HCT116 (cell line): ENCODE results near the gene SPATA6. TPM values are rescaled to one million over a fixed set of nuclear protein-coding genes. Genes with fewer than 3 reads are reported as not detected.

Experiments
- ATAC-seq: fragments of 200-7000 bp; cut with Tn5 transposase; 2 replicates; pipeline ENCODE4 v1.9.1; 2020; ENCODE audit warnings: mild to moderate bottlenecking, moderate library complexity
- BruUV-seq: library from RNA; stranded (reverse); fragments of 400-500 nt; replicated peaks from 2 replicates; lab custom pipeline; 2021; lab: Mats Ljungman, UMichigan
- CTCF ChIA-PET: fragments of 300-600 bp; sonication (Branson Sonifier 250); formaldehyde crosslinking; loops from one replicate; lab custom pipeline; 2021; ENCODE audit warnings: antibody characterized with exemption; lab: Charles Lee
- POLR2A ChIA-PET: fragments of 300-600, 350-600 bp; sonication (Branson Sonifier 250); formaldehyde crosslinking; loops from one replicate; lab custom pipeline; 2021; ENCODE audit warnings: antibody characterized with exemption; lab: Charles Lee
- RAD21 ChIA-PET, 2 experiments: fragments of 300-600 bp; sonication (Branson Sonifier 250); formaldehyde crosslinking; loops; one replicate each; lab custom pipeline; 2023; ENCODE audit warnings: low total read pairs in 2 of 2; ENCODE audit not compliant: uncharacterized antibody in 2 of 2, unreplicated experiment in 2 of 2, low non-redundant PET in 1 of 2; lab: Charles Lee
- DNase-seq: peaks from one replicate; pipeline ENCODE4 v3.0.0-alpha.2; 2010; ENCODE audit warnings: low read depth, low spot score
- H2AFZ ChIP-seq: fragments of 200-600 bp; shearing (Covaris generic), sonication (generic); 2 replicates; pipeline ENCODE4 v1.6.1; 2017; ENCODE audit warnings: low read depth, mixed run types, mixed read lengths, antibody characterized with exemption, low read length; ENCODE audit not compliant: poor library complexity, severe bottlenecking
- H3K27ac ChIP-seq: 2 replicates; pipeline ENCODE4 v1.5.1; 2012; ENCODE audit warnings: low read depth, low read length
- H3K27me3 ChIP-seq: fragments of 200-600 bp; sonication (generic); 2 replicates; pipeline ENCODE4 v1.6.1; 2016; ENCODE audit warnings: mixed run types, low read length, mixed read lengths; ENCODE audit not compliant: insufficient read depth
- H3K36me3 ChIP-seq, 2 experiments: fragments of 200-500 bp in 1 of 2; fragments of 200-600 bp in 1 of 2; sonication (Bioruptor generic) in 1 of 2; sonication (generic) in 1 of 2; 2 replicates each; pipeline versions ENCODE4 v1.5.1 to v1.6.1; 2014 to 2016; ENCODE audit warnings: low read length in 2 of 2, inconsistent platforms in 1 of 2, mixed read lengths in 1 of 2, mixed run types in 1 of 2; ENCODE audit not compliant: insufficient read depth in 2 of 2, control insufficient read depth in 1 of 2
- H3K4me1 ChIP-seq, 2 experiments: fragments of 200-600 bp in 1 of 2; sonication (generic) in 1 of 2; 2 replicates each; pipeline versions ENCODE4 v1.5.1 to v1.6.1; 2012 to 2017; ENCODE audit warnings: low read length in 2 of 2, inconsistent platforms in 1 of 2, mild to moderate bottlenecking in 1 of 2, mixed read lengths in 1 of 2, mixed run types in 1 of 2, moderate library complexity in 1 of 2; ENCODE audit not compliant: insufficient read depth in 2 of 2, control insufficient read depth in 1 of 2
- H3K4me2 ChIP-seq: fragments of 200-600 bp; sonication (generic); 2 replicates; pipeline ENCODE4 v1.6.1; 2017; ENCODE audit warnings: mixed run types, low read length, mixed read lengths
- H3K4me3 ChIP-seq, 2 experiments: fragments of 200-600 bp in 1 of 2; sonication (generic) in 1 of 2; replicated peaks in 1 of 2; 2 replicates each; pipeline ENCODE4 v1.5.1; 2011 to 2016; ENCODE audit warnings: low read length in 2 of 2, control low read depth in 1 of 2, low read depth in 1 of 2, mild to moderate bottlenecking in 1 of 2, mixed read lengths in 1 of 2, mixed run types in 1 of 2
- H3K79me2 ChIP-seq: fragments of 200-600 bp; sonication (generic); 2 replicates; pipeline ENCODE4 v1.6.1; 2017; ENCODE audit warnings: mild to moderate bottlenecking, mixed run types, low read length, moderate library complexity, mixed read lengths; ENCODE audit not compliant: insufficient read depth
- H3K9ac ChIP-seq: fragments of 200-600 bp; sonication (generic); 2 replicates; pipeline ENCODE4 v1.6.1; 2016; ENCODE audit warnings: low read length, mixed read lengths
- H3K9me2 ChIP-seq: fragments of 200-600 bp; sonication (generic), shearing (Covaris generic); 2 replicates; pipeline ENCODE4 v1.6.1; 2017; ENCODE audit warnings: mixed run types, mild to moderate bottlenecking, moderate library complexity; ENCODE audit not compliant: insufficient read depth
- H3K9me3 ChIP-seq, 2 experiments: fragments of 200-500 bp in 1 of 2; fragments of 200-600 bp in 1 of 2; sonication (Bioruptor generic) in 1 of 2; sonication (generic) in 1 of 2; 2 replicates each; pipeline ENCODE4 v1.6.1; 2014 to 2017; ENCODE audit warnings: low read length in 2 of 2, mixed read lengths in 2 of 2, inconsistent platforms in 1 of 2, low read depth in 1 of 2, mild to moderate bottlenecking in 1 of 2, mixed run types in 1 of 2, moderate library complexity in 1 of 2; ENCODE audit not compliant: control insufficient read depth in 1 of 2, insufficient read depth in 1 of 2
- H4K20me1 ChIP-seq: fragments of 200-600 bp; sonication (generic), shearing (Covaris generic); 2 replicates; pipeline ENCODE4 v1.6.1; 2017; ENCODE audit warnings: mixed run types, mild to moderate bottlenecking, moderate library complexity; ENCODE audit not compliant: insufficient read depth
- ATF3 ChIP-seq: IDR thresholded peaks from 2 replicates; pipeline ENCODE4 v1.6.1; 2012
- CBX3 ChIP-seq: IDR thresholded peaks from 2 replicates; pipeline ENCODE4 v1.6.1; 2012; ENCODE audit warnings: low read depth
- CEBPB ChIP-seq: IDR thresholded peaks from 2 replicates; pipeline ENCODE4 v1.6.1; 2012; ENCODE audit warnings: low read depth
- CTCF ChIP-seq, 3 experiments: fragments of 200-600 bp in 1 of 3; sonication (generic) in 1 of 3; IDR thresholded peaks in 2 of 3; conservative IDR thresholded peaks in 1 of 3; 2 replicates each; pipeline ENCODE4 v1.5.1; 2012 to 2017; ENCODE audit warnings: low read depth in 2 of 3, low read length in 2 of 3, antibody characterized with exemption in 1 of 3, borderline replicate concordance in 1 of 3, control low read depth in 1 of 3, mild to moderate bottlenecking in 1 of 3, mixed read lengths in 1 of 3, mixed run types in 1 of 3, moderate library complexity in 1 of 3; ENCODE audit not compliant: insufficient read depth in 1 of 3
- ELF1 ChIP-seq: IDR thresholded peaks from 2 replicates; pipeline ENCODE4 v1.6.1; 2012; ENCODE audit warnings: low read depth, borderline replicate concordance
- EZH2 ChIP-seq: fragments of 200-600 bp; sonication (generic); IDR thresholded peaks from 2 replicates; pipeline ENCODE4 v1.6.1; 2017; ENCODE audit warnings: antibody characterized with exemption, mixed run types
- EZH2phosphoT487 ChIP-seq: fragments of 200-600 bp; IDR thresholded peaks from 2 replicates; pipeline ENCODE4 v1.6.1; 2018; ENCODE audit warnings: antibody characterized with exemption, borderline replicate concordance
- FOSL1 ChIP-seq: IDR thresholded peaks from 2 replicates; pipeline ENCODE4 v1.6.1; 2012; ENCODE audit warnings: low read depth
- JUND ChIP-seq: IDR thresholded peaks from 2 replicates; pipeline ENCODE4 v1.6.1; 2012
- MAX ChIP-seq: IDR thresholded peaks from 2 replicates; pipeline ENCODE4 v1.6.1; 2012
- POLR2AphosphoS5 ChIP-seq: IDR thresholded peaks from 2 replicates; pipeline ENCODE4 v1.6.1; 2011; ENCODE audit warnings: mild to moderate bottlenecking, low read depth, low read length, moderate library complexity
- REST ChIP-seq: IDR thresholded peaks from 2 replicates; pipeline ENCODE4 v1.6.1; 2012; ENCODE audit warnings: low read depth
- SP1 ChIP-seq: IDR thresholded peaks from 2 replicates; pipeline ENCODE4 v1.6.1; 2012; ENCODE audit warnings: low read depth
- SRF ChIP-seq: IDR thresholded peaks from 2 replicates; pipeline ENCODE4 v1.6.1; 2012; ENCODE audit warnings: low read depth
- YY1 ChIP-seq: IDR thresholded peaks from 2 replicates; pipeline ENCODE4 v1.6.1; 2011; ENCODE audit warnings: low read length, low read depth, moderate library complexity, mild to moderate bottlenecking; ENCODE audit not compliant: insufficient replicate concordance; ENCODE audit errors: extremely low read depth
- ZBTB33 ChIP-seq: IDR thresholded peaks from 2 replicates; pipeline ENCODE4 v1.6.1; 2011; ENCODE audit warnings: mild to moderate bottlenecking, low read length, moderate library complexity; ENCODE audit not compliant: insufficient replicate concordance; ENCODE audit errors: extremely low read depth
- ZFX ChIP-seq: fragments of 450-650 bp; IDR thresholded peaks from 2 replicates; pipeline ENCODE4 v1.6.1; 2017
- intact Hi-C: fragments of 100-400 bp; cut with micrococcal nuclease; formaldehyde crosslinking; loops from 2 replicates; pipeline ENCODE4 v1.10.0; 2022
- total RNA-seq: library from RNA; stranded (reverse); gene quantifications from one replicate; pipeline ENCODE4 v1.2.1, GENCODE V29; 2021; ENCODE audit not compliant: unreplicated experiment

SPATA6 gene
- total RNA-seq, 1 experiment from 2014 or later = 8.6 TPM

GRCh38 chr1:48448932-48449331, 23.1 kb downstream of the SPATA6 start:
- TF ChIP-seq CBX3 = no peak
- TF ChIP-seq EZH2 = no peak
- no peak for TF ChIP-seq FOSL1
- TF ChIP-seq SP1 = no peak
- no peak for TF ChIP-seq JUND
- TF ChIP-seq ZBTB33 = no peak
- no peak for TF ChIP-seq POLR2AphosphoS5
- TF ChIP-seq YY1 = no peak
- TF ChIP-seq REST = no peak
- TF ChIP-seq EZH2phosphoT487 = no peak
- no peak for TF ChIP-seq ATF3
- TF ChIP-seq CTCF (IDR thresholded peaks at IDR 0.05 in 2 of 3, conservative IDR thresholded peaks at IDR 0.05 in 1 of 3; ENCODE audit: borderline replicate concordance in 1 of 3, insufficient read depth in 1 of 3, low read depth in 2 of 3, low read length in 2 of 3) = no peak
- TF ChIP-seq MAX = no peak
- no peak for TF ChIP-seq ZFX
- no peak for TF ChIP-seq ELF1
- no peak for TF ChIP-seq CEBPB
- TF ChIP-seq SRF = no peak
- TF ChIP-seq, all 23 proteins: peak for 0
- intact Hi-C loops = no loop called here
- no peak overlapping the region for H3K4me2 ChIP-seq
- ATAC-seq (no peak), DNase-seq (no peak)
- no peak overlapping the region for H3K4me3 ChIP-seq
- no peak overlapping the region for H3K9ac ChIP-seq
- ChIA-PET POLR2A (no interaction called here), CTCF (no interaction called here), RAD21 (no interaction called here)
- no peaks in the 10 kb centered on the region for H3K27me3 ChIP-seq
- no peak overlapping the region for H2AFZ ChIP-seq
- H3K9me3 ChIP-seq = no peaks in the 10 kb centered on the region; a peak in 1 of 4 replicates
- no peaks in the 10 kb centered on the region for H3K4me1 ChIP-seq
- H3K27ac ChIP-seq = no peak overlapping the region
- H3K9me2 ChIP-seq = no peaks in the 10 kb centered on the region
- no peaks in the 10 kb centered on the region for H3K36me3 ChIP-seq
- no TSS peak for BruUV-seq
- H3K79me2 ChIP-seq = no peaks in the 10 kb centered on the region
- H4K20me1 ChIP-seq = no peaks in the 10 kb centered on the region
